Effector memory CD8-positive, alpha-beta T cell (primary cell): ENCODE measurements around the gene SUSD2.
"Not testable (repeated sequence)": the region's sequence is repeated elsewhere in the genome, so short reads cannot be mapped to it uniquely, and the experiment has no call there.

ENCODE experiments used
- ATAC-seq: fragments of 150-1000 bp; cut with Tn5 transposase; replicated peaks from 2 replicates; pipeline ENCODE4 v1.10.0; 2021; ENCODE audit warnings: mild to moderate bottlenecking, moderate library complexity
- DNase-seq, 3 experiments: peaks; one replicate each; pipeline ENCODE4 v3.0.0; 2021
- H3K27ac Mint-ChIP-seq, 2 donors: one replicate each; pipeline ENCODE4 v1.8.0; 2022; ENCODE audit warnings: mild to moderate bottlenecking in 2 of 2, mixed read lengths in 2 of 2, moderate library complexity in 2 of 2
- H3K27me3 Mint-ChIP-seq, 2 donors: one replicate each; pipeline ENCODE4 v1.8.0; 2022; ENCODE audit warnings: mixed read lengths in 2 of 2
- H3K36me3 Mint-ChIP-seq: one replicate; pipeline ENCODE4 v1.8.0; 2022; ENCODE audit warnings: mild to moderate bottlenecking, moderate library complexity, mixed read lengths; ENCODE audit not compliant: insufficient read depth
- H3K4me1 Mint-ChIP-seq, 2 donors: one replicate each; pipeline ENCODE4 v1.8.0; 2022; ENCODE audit warnings: low read depth in 2 of 2, mixed read lengths in 2 of 2
- H3K4me3 Mint-ChIP-seq, 2 donors: one replicate each; pipeline ENCODE4 v1.8.0; 2022; ENCODE audit warnings: mild to moderate bottlenecking in 2 of 2, mixed read lengths in 2 of 2, moderate library complexity in 2 of 2
- H3K9me3 Mint-ChIP-seq, 2 donors: one replicate each; pipeline ENCODE4 v1.8.0; 2022; ENCODE audit warnings: mixed read lengths in 2 of 2

The SUSD2 gene

DNA sequence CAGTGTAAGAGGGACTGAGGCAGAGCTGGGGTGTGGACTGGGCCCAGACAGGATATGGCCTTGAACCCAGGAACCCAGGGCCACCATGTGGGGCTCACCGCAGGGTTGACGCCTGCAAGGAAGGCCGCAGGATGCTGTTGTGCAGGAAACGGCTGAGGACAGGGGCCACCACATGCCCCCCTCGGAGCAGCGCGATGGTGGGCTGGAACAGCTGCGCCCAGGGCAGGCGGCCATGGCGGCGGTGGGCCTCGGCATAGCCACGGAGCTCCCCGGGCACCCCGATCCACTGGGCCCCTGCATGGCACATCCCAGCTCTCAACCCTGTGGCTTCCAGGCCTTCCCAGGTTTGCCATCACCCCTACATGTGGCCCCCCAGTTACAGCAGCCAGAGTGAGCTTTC, 51.4 kb downstream of the SUSD2 start:
- H3K27ac Mint-ChIP-seq, result no peak overlapping the region
- ATAC-seq (no peak), DNase-seq (no peak)
- H3K36me3 Mint-ChIP-seq, result no peaks in the 10 kb centered on the region
- H3K4me3 Mint-ChIP-seq, result no peak overlapping the region
- H3K4me1 Mint-ChIP-seq, result peaks cover 2 to 3% of the 10 kb centered on the region in 2 donors
- H3K27me3 Mint-ChIP-seq, result peaks cover 0 to 4% of the 10 kb centered on the region in 2 donors
- H3K9me3 Mint-ChIP-seq, result no peaks in the 10 kb centered on the region

GRCh38 chr22:24233235-24233634, 51.9 kb downstream of the SUSD2 start:
- peaks cover 0 to 4% of the 10 kb centered on the region in 2 donors for H3K27me3 Mint-ChIP-seq
- no peak overlapping the region for H3K27ac Mint-ChIP-seq
- H3K36me3 Mint-ChIP-seq, result no peaks in the 10 kb centered on the region
- H3K4me3 Mint-ChIP-seq, result no peak overlapping the region
- H3K9me3 Mint-ChIP-seq, result no peaks in the 10 kb centered on the region
- H3K4me1 Mint-ChIP-seq, result peaks cover 2 to 3% of the 10 kb centered on the region in 2 donors
- no peak for DNase-seq
- ATAC-seq, result no peak

- Mint-ChIP-seq H3K4me3 (no peak overlapping the region), H3K27me3 (peaks cover 0 to 4% of the 10 kb centered on the region in 2 donors), H3K4me1 (peaks cover 2 to 3% of the 10 kb centered on the region in 2 donors), H3K27ac (no peak overlapping the region), H3K9me3 (no peaks in the 10 kb centered on the region), H3K36me3 (no peaks in the 10 kb centered on the region)
- DNase-seq (no peak), ATAC-seq (no peak)
Measured at GRCh38 chr22:24233816-24234215, 52.5 kb downstream of the SUSD2 start.

DNA sequence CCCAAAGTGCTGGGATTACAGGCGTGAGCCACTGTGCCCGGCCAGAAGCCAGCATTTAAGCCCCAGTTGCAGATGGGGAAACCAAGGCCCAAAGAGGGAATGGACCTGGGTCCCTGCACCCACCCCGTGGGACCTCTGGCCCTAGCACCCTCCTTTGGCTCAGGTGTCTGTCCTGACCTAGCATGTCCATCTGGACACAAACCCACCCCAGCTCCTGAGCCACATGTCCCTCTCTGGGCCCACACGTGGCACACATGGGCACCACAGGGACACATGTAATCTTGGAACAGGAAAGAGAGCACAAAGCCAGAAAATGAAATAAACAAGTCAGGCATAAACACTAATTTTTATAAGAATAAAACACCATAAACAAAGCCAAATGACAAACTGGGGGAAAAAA, 54.0 kb downstream of the SUSD2 start:
- no peak for DNase-seq
- Mint-ChIP-seq H3K9me3 (no peaks in the 10 kb centered on the region), H3K27ac (no peak overlapping the region), H3K4me1 (peaks cover 2 to 3% of the 10 kb centered on the region in 2 donors), H3K27me3 (peaks cover 0 to 4% of the 10 kb centered on the region in 2 donors), H3K4me3 (no peak overlapping the region), H3K36me3 (no peaks in the 10 kb centered on the region)
- ATAC-seq, result no peak

DNA sequence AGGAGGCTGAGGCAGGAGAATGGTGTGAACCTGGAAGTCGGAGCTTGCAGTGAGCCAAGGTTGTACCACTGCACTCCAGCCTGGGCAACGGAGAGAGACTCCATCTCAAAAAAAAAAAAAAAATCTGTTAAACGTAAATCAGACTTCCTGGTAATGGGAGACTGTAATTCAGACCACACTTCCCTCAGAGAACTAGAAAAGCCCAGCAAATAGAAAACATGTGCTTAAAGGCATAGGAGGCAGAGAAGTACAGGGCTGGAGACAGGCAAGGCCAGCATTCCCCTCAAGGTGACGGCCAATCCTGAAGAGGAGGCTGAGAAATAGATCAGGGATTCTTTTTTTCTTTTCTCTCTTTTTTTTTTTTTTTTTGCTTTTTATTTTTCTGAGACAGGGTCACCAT, 55.4 kb downstream of the SUSD2 start:
- Mint-ChIP-seq H3K36me3 (no peaks in the 10 kb centered on the region), H3K27me3 (no peaks in the 10 kb centered on the region), H3K27ac (no peak overlapping the region), H3K4me1 (no peaks in the 10 kb centered on the region), H3K9me3 (no peaks in the 10 kb centered on the region), H3K4me3 (no peak overlapping the region)
- DNase-seq, result no peak
- no peak for ATAC-seq

DNA sequence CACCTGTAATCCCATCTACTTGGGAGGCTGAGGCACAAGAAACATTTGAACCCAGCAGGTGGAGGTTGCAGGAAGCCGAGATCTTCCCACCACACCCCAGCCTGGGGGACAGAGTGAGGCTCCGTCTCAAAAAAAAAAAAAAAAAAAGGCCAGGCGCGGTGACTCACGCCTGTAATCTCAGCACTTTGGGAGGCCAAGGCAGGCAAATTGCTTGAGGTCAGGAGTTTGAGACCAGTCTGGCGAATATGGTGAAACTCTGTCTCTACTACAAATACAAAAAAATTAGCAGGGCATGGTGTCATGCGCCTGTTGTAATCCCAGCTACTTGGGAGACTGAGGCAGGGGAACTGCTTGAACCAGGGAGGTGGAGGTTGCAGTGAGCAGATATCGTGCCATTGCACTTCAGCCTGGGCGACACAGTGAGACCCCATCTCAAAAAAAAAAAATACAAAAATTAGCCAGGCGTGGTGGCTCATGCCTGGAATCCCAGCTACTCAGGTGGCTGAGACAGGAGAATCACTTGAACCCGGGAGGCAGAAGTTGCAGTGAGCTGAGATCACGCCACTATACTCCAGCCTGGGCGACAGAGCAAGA, 56.9 kb downstream of the SUSD2 start:
- not testable (repeated sequence) for H3K9me3 Mint-ChIP-seq, ATAC-seq, H3K36me3 Mint-ChIP-seq, H3K4me3 Mint-ChIP-seq, H3K27ac Mint-ChIP-seq, DNase-seq, H3K27me3 Mint-ChIP-seq
- peaks cover 10 to 13% of the 10 kb centered on the region in 2 donors for H3K4me1 Mint-ChIP-seq
